ENCODE results near the gene ACIN1. TPM values are rescaled to one million over a fixed set of nuclear protein-coding genes. Genes with fewer than 3 reads are reported as not detected.

Gene ACIN1
- total and polyA plus RNA-seq, 2 of the 13 experiments (the other 11 are each of a cell fraction or from before 2014, with no cell fraction given) = 165 to 183 TPM

DNA sequence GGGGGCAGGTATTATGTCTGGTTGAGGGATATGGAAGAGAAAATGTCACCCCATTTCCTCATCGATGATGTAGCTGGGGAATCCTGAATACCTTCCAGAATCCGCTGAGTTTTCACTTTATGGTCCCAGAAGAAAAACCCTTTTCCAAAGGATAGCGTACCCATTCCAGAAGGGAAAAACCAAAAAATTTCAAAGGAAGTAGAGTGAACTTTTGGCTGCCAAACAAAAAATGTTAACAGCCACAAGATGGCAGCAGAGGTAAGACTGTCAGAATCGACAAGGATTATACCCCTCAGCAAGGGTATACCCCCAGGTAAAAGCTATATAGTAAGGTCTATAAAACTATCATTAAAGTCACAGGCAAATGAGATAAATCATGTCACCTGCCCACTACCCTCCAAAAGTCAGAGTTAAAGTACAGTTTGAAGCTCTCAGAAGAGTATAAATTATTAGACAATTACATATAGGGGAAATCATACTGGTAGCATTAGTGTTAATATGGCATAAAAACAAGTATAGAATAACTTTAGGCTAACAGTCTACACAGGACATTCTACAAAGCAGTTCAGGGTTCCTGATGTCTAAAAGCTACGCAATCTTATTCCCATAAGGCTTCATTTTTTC is 18.0 kb downstream of the ACIN1 start (continued):
- TF ChIP-seq TEAD2 (CRISPR knock-in tag; IDR thresholded peaks at IDR 0.05) = no peak
- TF ChIP-seq MLXIP (CRISPR knock-in tag; IDR thresholded peaks at IDR 0.05; ENCODE audit: borderline replicate concordance) = no peak
- TF ChIP-seq SNAPC2 (CRISPR knock-in tag; IDR thresholded peaks at IDR 0.05) = 0 out of 2 replicates have a peak, but pooled peaks have one; percentile 29
- no peak for TF ChIP-seq RELA (CRISPR knock-in tag; IDR thresholded peaks at IDR 0.05)
- TF ChIP-seq ZNF766 (CRISPR knock-in tag; IDR thresholded peaks at IDR 0.05; ENCODE audit: borderline replicate concordance) = no peak
- TF ChIP-seq, protein P1, sequence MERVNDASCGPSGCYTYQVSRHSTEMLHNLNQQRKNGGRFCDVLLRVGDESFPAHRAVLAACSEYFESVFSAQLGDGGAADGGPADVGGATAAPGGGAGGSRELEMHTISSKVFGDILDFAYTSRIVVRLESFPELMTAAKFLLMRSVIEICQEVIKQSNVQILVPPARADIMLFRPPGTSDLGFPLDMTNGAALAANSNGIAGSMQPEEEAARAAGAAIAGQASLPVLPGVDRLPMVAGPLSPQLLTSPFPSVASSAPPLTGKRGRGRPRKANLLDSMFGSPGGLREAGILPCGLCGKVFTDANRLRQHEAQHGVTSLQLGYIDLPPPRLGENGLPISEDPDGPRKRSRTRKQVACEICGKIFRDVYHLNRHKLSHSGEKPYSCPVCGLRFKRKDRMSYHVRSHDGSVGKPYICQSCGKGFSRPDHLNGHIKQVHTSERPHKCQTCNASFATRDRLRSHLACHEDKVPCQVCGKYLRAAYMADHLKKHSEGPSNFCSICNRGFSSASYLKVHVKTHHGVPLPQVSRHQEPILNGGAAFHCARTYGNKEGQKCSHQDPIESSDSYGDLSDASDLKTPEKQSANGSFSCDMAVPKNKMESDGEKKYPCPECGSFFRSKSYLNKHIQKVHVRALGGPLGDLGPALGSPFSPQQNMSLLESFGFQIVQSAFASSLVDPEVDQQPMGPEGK (CRISPR knock-in tag; IDR thresholded peaks at IDR 0.05) = 0 out of 2 replicates have a peak, but pooled peaks have one; percentile 37
- TF ChIP-seq ZNF138 (CRISPR knock-in tag; IDR thresholded peaks at IDR 0.05; ENCODE audit: low read depth) = no peak
- TF ChIP-seq MYNN (CRISPR knock-in tag; IDR thresholded peaks at IDR 0.05; ENCODE audit: low read depth) = no peak
- 0 out of 2 replicates have a peak, but pooled peaks have one; percentile 17 for TF ChIP-seq ZFX (CRISPR knock-in tag; IDR thresholded peaks at IDR 0.05; ENCODE audit: low read depth)
- 0 out of 2 replicates have a peak, but pooled peaks have one; percentile 13 for TF ChIP-seq RXRB (CRISPR knock-in tag; IDR thresholded peaks at IDR 0.05; ENCODE audit: borderline replicate concordance)
- no peak for TF ChIP-seq DNMT3B (CRISPR knock-in tag; conservative IDR thresholded peaks at IDR 0.05)
- no peak for TF ChIP-seq NKX3-1 (CRISPR knock-in tag; IDR thresholded peaks at IDR 0.05)
- no peak for TF ChIP-seq CBFB (CRISPR knock-in tag; IDR thresholded peaks at IDR 0.05)
- no peak for TF ChIP-seq ZNF468 (CRISPR knock-in tag; IDR thresholded peaks at IDR 0.05)
- no peak for TF ChIP-seq PITX1 (CRISPR knock-in tag; IDR thresholded peaks at IDR 0.05)
- TF ChIP-seq, protein P2, sequence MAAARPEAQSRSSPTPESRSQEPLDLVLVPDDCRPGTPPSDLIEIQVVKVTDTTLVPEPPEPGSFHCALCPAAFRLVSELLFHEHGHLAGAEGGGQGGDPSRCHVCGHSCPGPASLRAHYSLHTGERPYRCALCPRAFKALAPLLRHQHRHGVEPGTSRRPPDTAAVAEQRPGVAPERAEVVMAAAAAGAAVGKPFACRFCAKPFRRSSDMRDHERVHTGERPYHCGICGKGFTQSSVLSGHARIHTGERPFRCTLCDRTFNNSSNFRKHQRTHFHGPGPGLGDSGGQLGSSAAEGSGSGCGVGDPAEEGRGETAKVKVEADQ (CRISPR knock-in tag; IDR thresholded peaks at IDR 0.05; ENCODE audit: borderline replicate concordance) = 0 out of 2 replicates have a peak, but pooled peaks have one; percentile 52
- TF ChIP-seq, protein P3, sequence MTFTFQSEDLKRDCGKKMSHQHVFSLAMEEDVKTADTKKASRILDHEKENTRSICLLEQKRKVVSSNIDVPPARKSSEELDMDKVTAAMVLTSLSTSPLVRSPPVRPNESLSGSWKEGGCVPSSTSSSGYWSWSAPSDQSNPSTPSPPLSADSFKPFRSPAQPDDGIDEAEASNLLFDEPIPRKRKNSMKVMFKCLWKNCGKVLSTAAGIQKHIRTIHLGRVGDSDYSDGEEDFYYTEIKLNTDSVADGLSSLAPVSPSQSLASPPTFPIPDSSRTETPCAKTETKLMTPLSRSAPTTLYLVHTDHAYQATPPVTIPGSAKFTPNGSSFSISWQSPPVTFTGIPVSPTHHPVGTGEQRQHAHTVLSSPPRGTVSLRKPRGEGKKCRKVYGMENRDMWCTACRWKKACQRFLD (CRISPR knock-in tag; IDR thresholded peaks at IDR 0.05; ENCODE audit: borderline replicate concordance) = no peak
- no peak for TF ChIP-seq ZFP91 (CRISPR knock-in tag; IDR thresholded peaks at IDR 0.05; ENCODE audit: borderline replicate concordance)
- TF ChIP-seq MAFK (conservative IDR thresholded peaks at IDR 0.05 in 1 of 2, IDR thresholded peaks at IDR 0.05 in 1 of 2; ENCODE audit: low read length in 2 of 2) = peak; percentile 49 to 57; a peak in 3 of 4 replicates

Measured in HepG2 (cell line).